Measurements from ENCODE around the gene RYR2. TPM values are rescaled to one million over a fixed set of nuclear protein-coding genes. Genes with fewer than 3 reads are reported as not detected.

The RYR2 gene
- total RNA-seq, 1 donor from 2014 or later: 0.90 TPM

GRCh38 chr1:237473854-237474253 lies 431.9 kb downstream of the RYR2 start:
- no peaks in the 10 kb centered on the region for H3K4me1 ChIP-seq
- no peak for DNase-seq (ENCODE audit: low spot score)
- no peak overlapping the region for H3K27ac Mint-ChIP-seq
- no peak overlapping the region for H3K4me3 Mint-ChIP-seq
- H3K36me3 Mint-ChIP-seq: no peaks in the 10 kb centered on the region
- H3K4me2 ChIP-seq: no peak overlapping the region
- no peaks in the 10 kb centered on the region for H3K27me3 ChIP-seq
- no peaks in the 10 kb centered on the region for H3K9me3 ChIP-seq (ENCODE audit: low read depth)
- H3K4me1 Mint-ChIP-seq: no peaks in the 10 kb centered on the region
- no peaks in the 10 kb centered on the region for H4K20me1 ChIP-seq (ENCODE audit: low read depth)
- H2AFZ ChIP-seq (replicated peaks): no peak overlapping the region
- no peaks in the 10 kb centered on the region for H3F3A ChIP-seq (ENCODE audit: low read depth)
- no peak overlapping the region for H3K27ac ChIP-seq
- H3K27me3 Mint-ChIP-seq (ENCODE audit: insufficient read depth, low read depth): no peaks in the 10 kb centered on the region
- no peak overlapping the region for H3K4me3 ChIP-seq
- no peaks in the 10 kb centered on the region for H3K36me3 ChIP-seq
- H3K79me2 ChIP-seq (ENCODE audit: low read depth): no peaks in the 10 kb centered on the region
- no peak overlapping the region for H3K9ac ChIP-seq
- no peaks in the 10 kb centered on the region for H3K9me3 Mint-ChIP-seq
- TF ChIP-seq EZH2phosphoT487 (IDR thresholded peaks at IDR 0.05): no peak
- no peak for TF ChIP-seq CTCF (IDR thresholded peaks at IDR 0.05)
- TF ChIP-seq EZH2 (IDR thresholded peaks at IDR 0.05): no peak

GRCh38 chr1:237478082-237478481 lies 436.1 kb downstream of the RYR2 start:
- H4K20me1 ChIP-seq (ENCODE audit: low read depth): no peaks in the 10 kb centered on the region
- no peak overlapping the region for H3K4me3 Mint-ChIP-seq
- H3K4me2 ChIP-seq: no peak overlapping the region
- H3K27me3 Mint-ChIP-seq (ENCODE audit: insufficient read depth, low read depth): no peaks in the 10 kb centered on the region
- H3K9me3 ChIP-seq (ENCODE audit: low read depth): no peaks in the 10 kb centered on the region
- no peak overlapping the region for H3K4me3 ChIP-seq
- TF ChIP-seq CTCF (IDR thresholded peaks at IDR 0.05): no peak
- TF ChIP-seq EZH2 (IDR thresholded peaks at IDR 0.05): no peak
- TF ChIP-seq EZH2phosphoT487 (IDR thresholded peaks at IDR 0.05): no peak
- no peaks in the 10 kb centered on the region for H3K79me2 ChIP-seq (ENCODE audit: low read depth)
- no peaks in the 10 kb centered on the region for H3K9me3 Mint-ChIP-seq
- H3K9ac ChIP-seq: no peak overlapping the region
- no peaks in the 10 kb centered on the region for H3K36me3 ChIP-seq
- no peak overlapping the region for H3K27ac ChIP-seq
- no peaks in the 10 kb centered on the region for H3K27me3 ChIP-seq
- no peak overlapping the region for H3K27ac Mint-ChIP-seq
- no peaks in the 10 kb centered on the region for H3F3A ChIP-seq (ENCODE audit: low read depth)
- no peaks in the 10 kb centered on the region for H3K36me3 Mint-ChIP-seq
- H3K4me1 ChIP-seq: no peaks in the 10 kb centered on the region
- DNase-seq (ENCODE audit: low spot score): no peak
- no peak overlapping the region for H2AFZ ChIP-seq (replicated peaks)
- H3K4me1 Mint-ChIP-seq: no peaks in the 10 kb centered on the region

- no peaks in the 10 kb centered on the region for H3K9me3 Mint-ChIP-seq
- no peaks in the 10 kb centered on the region for H3K27me3 Mint-ChIP-seq (ENCODE audit: insufficient read depth, low read depth)
- no peaks in the 10 kb centered on the region for H3F3A ChIP-seq (ENCODE audit: low read depth)
- H3K27ac ChIP-seq: no peak overlapping the region
- no peak for DNase-seq (ENCODE audit: low spot score)
- no peaks in the 10 kb centered on the region for H3K36me3 Mint-ChIP-seq
- no peak overlapping the region for H3K4me3 ChIP-seq
- no peaks in the 10 kb centered on the region for H3K79me2 ChIP-seq (ENCODE audit: low read depth)
- H2AFZ ChIP-seq (replicated peaks): no peak overlapping the region
- no peak overlapping the region for H3K4me2 ChIP-seq
- H3K4me1 ChIP-seq: no peaks in the 10 kb centered on the region
- H4K20me1 ChIP-seq (ENCODE audit: low read depth): no peaks in the 10 kb centered on the region
- H3K9me3 ChIP-seq (ENCODE audit: low read depth): no peaks in the 10 kb centered on the region
- no peaks in the 10 kb centered on the region for H3K4me1 Mint-ChIP-seq
- no peak overlapping the region for H3K9ac ChIP-seq
- H3K36me3 ChIP-seq: no peaks in the 10 kb centered on the region
- TF ChIP-seq EZH2 (IDR thresholded peaks at IDR 0.05) (no peak), CTCF (IDR thresholded peaks at IDR 0.05) (no peak), EZH2phosphoT487 (IDR thresholded peaks at IDR 0.05) (no peak)
- no peaks in the 10 kb centered on the region for H3K27me3 ChIP-seq
- H3K4me3 Mint-ChIP-seq: no peak overlapping the region
- no peak overlapping the region for H3K27ac Mint-ChIP-seq
Observed at GRCh38 chr1:237478842-237479241, 436.9 kb downstream of the RYR2 start.
